Mesendoderm (in vitro differentiated cells): ENCODE data around the gene PRKAR2A.

Source experiments
- DNase-seq: peaks from one replicate; pipeline ENCODE4 v3.0.0; 2013
- H2AK5ac ChIP-seq: 2 replicates; pipeline ENCODE4 v1.6.1; 2013; ENCODE audit warnings: low read length, inconsistent platforms
- H2BK120ac ChIP-seq: 2 replicates; pipeline ENCODE4 v1.6.1; 2013; ENCODE audit warnings: low read depth, mild to moderate bottlenecking, low read length, moderate library complexity, mixed read lengths
- H2BK15ac ChIP-seq: replicated peaks from 2 replicates; pipeline ENCODE4 v1.6.1; 2013; ENCODE audit warnings: low read depth, mild to moderate bottlenecking, moderate library complexity
- H2BK5ac ChIP-seq: 2 replicates; pipeline ENCODE4 v1.6.1; 2013; ENCODE audit warnings: low read length, inconsistent platforms
- H3K18ac ChIP-seq: 2 replicates; pipeline ENCODE4 v1.6.1; 2013; ENCODE audit warnings: mild to moderate bottlenecking, low read length, mixed read lengths
- H3K23ac ChIP-seq: one replicate; pipeline ENCODE4 v1.6.1; 2013; ENCODE audit warnings: low read length
- H3K27ac ChIP-seq: 2 replicates; pipeline ENCODE4 v1.5.1; 2013; ENCODE audit warnings: low read depth, mild to moderate bottlenecking, inconsistent platforms, low read length, moderate library complexity
- H3K27me3 ChIP-seq: 2 replicates; pipeline ENCODE4 v1.6.1; 2013; ENCODE audit warnings: low read length, control low read depth, mild to moderate bottlenecking, inconsistent platforms; ENCODE audit not compliant: insufficient read depth, poor library complexity
- H3K36me3 ChIP-seq: 2 replicates; pipeline ENCODE4 v1.6.1; 2013; ENCODE audit warnings: low read length, inconsistent platforms; ENCODE audit not compliant: control insufficient read depth, insufficient read depth
- H3K4ac ChIP-seq: one replicate; pipeline ENCODE4 v1.6.1; 2013; ENCODE audit warnings: low read depth, mild to moderate bottlenecking, low read length, moderate library complexity
- H3K4me1 ChIP-seq: 2 replicates; pipeline ENCODE4 v1.6.1; 2013; ENCODE audit warnings: low read depth, low read length, inconsistent platforms; ENCODE audit not compliant: control insufficient read depth
- H3K4me2 ChIP-seq: 2 replicates; pipeline ENCODE4 v1.6.1; 2013; ENCODE audit warnings: low read length
- H3K4me3 ChIP-seq: 2 replicates; pipeline ENCODE4 v1.5.1; 2013; ENCODE audit warnings: mild to moderate bottlenecking, low read length
- H3K56ac ChIP-seq: one replicate; pipeline ENCODE4 v1.6.1; 2013; ENCODE audit warnings: low read length
- H3K79me1 ChIP-seq: 2 replicates; pipeline ENCODE4 v1.6.1; 2013; ENCODE audit warnings: low read length, inconsistent platforms
- H3K79me2 ChIP-seq: 2 replicates; pipeline ENCODE4 v1.6.1; 2013; ENCODE audit warnings: mild to moderate bottlenecking, low read length; ENCODE audit not compliant: control insufficient read depth, insufficient read depth
- H3K9ac ChIP-seq: 2 replicates; pipeline ENCODE4 v1.6.1; 2013; ENCODE audit warnings: low read length, inconsistent platforms
- H4K5ac ChIP-seq: one replicate; pipeline ENCODE4 v1.6.1; 2013; ENCODE audit warnings: low read length
- H4K8ac ChIP-seq: one replicate; pipeline ENCODE4 v1.6.1; 2013; ENCODE audit warnings: low read depth, mild to moderate bottlenecking, control low read depth, low read length, moderate library complexity
- WGBS: extraction: QIAGEN DNeasy Blood & Tissue Kit; methylation state at CpG from one replicate; pipeline ENCODE4 v1.1.7; 2013; ENCODE audit warnings: low lambda C conversion rate, missing lambda C conversion rate; ENCODE audit not compliant: insufficient coverage; ENCODE audit errors: extremely low coverage; 5-methylcytosine and 5-hydroxymethylcytosine counted together

Gene PRKAR2A

DNA sequence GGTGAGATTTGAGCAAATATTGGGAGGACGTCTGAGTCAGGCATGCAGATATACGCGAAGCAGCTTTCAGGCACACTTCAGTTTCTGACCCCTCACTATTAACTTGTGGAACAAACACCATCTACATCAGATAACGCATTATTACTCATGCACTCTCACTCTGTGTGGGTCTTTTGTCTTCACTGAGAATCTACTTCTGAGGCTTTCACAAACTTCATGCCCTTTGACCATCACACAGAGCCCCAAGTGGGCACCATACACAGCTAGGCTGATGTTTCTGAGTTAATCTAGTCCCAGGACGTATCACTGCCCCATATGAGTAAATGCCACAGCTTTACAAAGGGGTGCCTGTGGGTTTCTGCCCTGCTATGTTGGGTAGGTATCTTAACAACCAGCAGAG lies 91.0 kb downstream of the PRKAR2A start:
- Histone ChIP-seq H3K56ac (no peak overlapping the region), H3K4ac (no peak overlapping the region), H3K4me1 (no peaks in the 10 kb centered on the region), H4K5ac (no peak overlapping the region), H3K4me2 (no peak overlapping the region), H3K27me3 (no peaks in the 10 kb centered on the region), H3K23ac (no peak overlapping the region), H4K8ac (no peak overlapping the region), H3K18ac (no peak overlapping the region), H3K4me3 (no peak overlapping the region), H2AK5ac (no peak overlapping the region), H3K27ac (no peak overlapping the region), H3K79me2 (no peaks in the 10 kb centered on the region), H3K79me1 (no peaks in the 10 kb centered on the region), H3K9ac (no peak overlapping the region), H3K36me3 (no peaks in the 10 kb centered on the region), H2BK120ac (no peak overlapping the region), H2BK5ac (no peak overlapping the region), H2BK15ac (no peak overlapping the region)
- no CpG with 5 or more reads among the region's 5 CpGs for WGBS
- DNase-seq = no peak

DNA sequence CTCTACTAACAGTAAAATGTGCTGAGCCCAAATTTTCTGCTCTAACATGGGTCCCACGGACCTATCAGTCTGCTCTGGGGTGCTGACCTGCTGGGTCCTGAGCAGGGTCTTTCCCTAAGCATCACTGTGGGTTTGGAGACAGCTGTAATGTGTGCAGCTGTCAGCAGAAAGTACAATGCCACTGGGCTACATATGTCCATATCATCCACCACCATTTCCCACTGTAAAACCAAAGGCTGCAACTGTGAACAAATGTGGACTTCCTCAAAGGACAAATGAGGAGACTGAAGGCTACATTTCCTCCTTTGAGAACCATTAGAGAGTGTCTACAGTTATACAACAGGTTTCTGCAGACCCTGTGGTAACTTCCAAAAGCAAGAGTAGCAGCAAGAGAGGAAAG lies 96.8 kb downstream of the PRKAR2A start:
- no peaks in the 10 kb centered on the region for H3K4me1 ChIP-seq
- peaks cover 2% of the 10 kb centered on the region for H3K36me3 ChIP-seq
- no peaks in the 10 kb centered on the region for H3K27me3 ChIP-seq
- no peak for DNase-seq
- no peak overlapping the region for H3K4me3 ChIP-seq
- no peak overlapping the region for H4K8ac ChIP-seq
- H3K79me2 ChIP-seq = no peaks in the 10 kb centered on the region
- H3K23ac ChIP-seq = no peak overlapping the region
- no peak overlapping the region for H3K18ac ChIP-seq
- no peak overlapping the region for H4K5ac ChIP-seq
- H2BK5ac ChIP-seq = no peak overlapping the region
- H3K27ac ChIP-seq = no peak overlapping the region
- H3K9ac ChIP-seq = no peak overlapping the region
- H2AK5ac ChIP-seq = no peak overlapping the region
- no peak overlapping the region for H3K4me2 ChIP-seq
- H2BK15ac ChIP-seq = no peak overlapping the region
- no peaks in the 10 kb centered on the region for H3K79me1 ChIP-seq
- no CpG with 5 or more reads among the region's 1 CpG for WGBS
- no peak overlapping the region for H3K56ac ChIP-seq
- no peak overlapping the region for H2BK120ac ChIP-seq
- no peak overlapping the region for H3K4ac ChIP-seq

DNA sequence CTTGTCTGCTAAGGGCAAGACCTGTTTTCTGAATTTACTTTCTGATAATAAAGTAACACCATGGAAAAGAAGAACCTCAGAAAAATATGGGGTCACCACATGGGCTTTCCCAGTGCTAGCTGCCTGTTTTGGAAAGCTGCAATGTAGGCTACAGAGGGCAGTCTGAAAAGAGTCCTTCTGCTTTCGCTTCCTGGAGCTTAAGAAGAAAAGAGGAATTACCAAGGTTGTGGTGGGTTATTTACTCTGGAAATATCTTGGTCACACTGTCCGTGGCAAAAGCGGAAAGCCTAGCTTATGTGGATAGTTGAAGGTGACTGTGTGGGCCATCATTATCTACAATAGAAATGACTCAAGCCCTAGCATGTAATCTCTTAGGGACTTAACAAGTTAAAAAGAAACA lies 98.9 kb downstream of the PRKAR2A start:
- no peak overlapping the region for H4K8ac ChIP-seq
- H3K23ac ChIP-seq = no peak overlapping the region
- H2BK15ac ChIP-seq = no peak overlapping the region
- H4K5ac ChIP-seq = no peak overlapping the region
- no peak overlapping the region for H3K9ac ChIP-seq
- no CpG with 5 or more reads among the region's 3 CpGs for WGBS
- peaks cover 2% of the 10 kb centered on the region for H3K36me3 ChIP-seq
- H2BK5ac ChIP-seq = no peak overlapping the region
- no peaks in the 10 kb centered on the region for H3K79me1 ChIP-seq
- no peak overlapping the region for H3K4ac ChIP-seq
- H3K4me1 ChIP-seq = no peaks in the 10 kb centered on the region
- H2AK5ac ChIP-seq = no peak overlapping the region
- no peak overlapping the region for H3K18ac ChIP-seq
- no peak overlapping the region for H3K4me3 ChIP-seq
- no peak overlapping the region for H3K56ac ChIP-seq
- no peak overlapping the region for H3K4me2 ChIP-seq
- no peaks in the 10 kb centered on the region for H3K79me2 ChIP-seq
- no peak overlapping the region for H2BK120ac ChIP-seq
- no peak overlapping the region for H3K27ac ChIP-seq
- no peaks in the 10 kb centered on the region for H3K27me3 ChIP-seq
- no peak for DNase-seq

DNA sequence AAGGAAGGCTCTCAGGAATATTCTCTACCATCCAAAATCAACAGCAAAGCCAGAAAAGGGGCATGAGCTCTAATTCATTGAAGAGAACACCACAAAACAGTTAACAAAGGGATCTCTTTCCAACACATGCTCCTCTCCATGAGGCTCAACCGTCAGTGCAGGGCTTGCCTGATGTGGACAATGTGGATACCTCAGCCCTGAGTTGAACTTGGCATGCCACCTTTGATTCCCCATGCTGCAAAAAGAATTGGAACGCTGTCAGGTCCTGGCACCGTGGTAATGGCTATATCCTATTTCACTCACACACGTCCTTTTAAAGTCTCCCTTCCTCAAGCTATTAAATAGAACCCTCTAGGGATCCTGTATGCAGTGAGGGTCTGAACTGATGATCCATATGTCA lies 100.0 kb downstream of the PRKAR2A start:
- H3K27ac ChIP-seq = no peak overlapping the region
- H3K79me2 ChIP-seq = no peaks in the 10 kb centered on the region
- H3K18ac ChIP-seq = no peak overlapping the region
- peaks cover 2% of the 10 kb centered on the region for H3K36me3 ChIP-seq
- no peak overlapping the region for H4K5ac ChIP-seq
- WGBS = no CpG with 5 or more reads among the region's 4 CpGs
- H3K23ac ChIP-seq = no peak overlapping the region
- H3K56ac ChIP-seq = no peak overlapping the region
- H3K4me3 ChIP-seq = no peak overlapping the region
- H2AK5ac ChIP-seq = no peak overlapping the region
- no peak overlapping the region for H4K8ac ChIP-seq
- no peaks in the 10 kb centered on the region for H3K27me3 ChIP-seq
- no peak overlapping the region for H2BK15ac ChIP-seq
- no peak overlapping the region for H3K4me2 ChIP-seq
- H3K79me1 ChIP-seq = no peaks in the 10 kb centered on the region
- H3K9ac ChIP-seq = no peak overlapping the region
- H3K4me1 ChIP-seq = no peaks in the 10 kb centered on the region
- no peak overlapping the region for H2BK5ac ChIP-seq
- no peak for DNase-seq
- H2BK120ac ChIP-seq = no peak overlapping the region
- H3K4ac ChIP-seq = no peak overlapping the region

DNA sequence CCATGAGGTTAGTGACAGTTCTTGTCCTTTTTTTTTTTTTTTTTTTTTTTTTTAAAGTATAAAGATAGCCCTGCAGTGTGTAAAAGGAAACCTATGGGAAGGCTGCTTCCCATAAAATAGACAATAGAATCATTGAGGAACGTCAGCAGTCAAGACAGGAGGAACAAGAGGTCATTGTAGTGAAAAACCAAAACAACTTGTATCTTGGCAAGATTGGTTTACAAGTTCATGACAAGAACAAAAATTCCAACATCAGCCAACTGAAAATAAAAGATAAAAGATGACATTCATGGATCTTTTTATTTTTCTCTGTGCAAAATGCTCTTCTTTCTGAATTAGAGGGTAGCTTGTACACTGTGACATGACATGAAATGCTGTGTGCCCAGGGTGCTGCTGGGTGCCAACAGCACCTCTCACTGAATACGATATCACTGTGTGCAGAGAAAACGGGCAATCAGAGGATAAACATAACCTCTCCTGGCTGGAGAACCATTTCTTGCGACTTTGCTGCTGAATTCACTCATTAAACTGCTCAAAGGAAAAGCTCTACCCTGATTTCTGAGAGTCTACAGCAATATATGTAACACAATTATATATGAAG lies 100.6 kb downstream of the PRKAR2A start:
- Histone ChIP-seq H3K4me3 (no peak overlapping the region), H3K79me1 (no peaks in the 10 kb centered on the region), H3K4me2 (no peak overlapping the region), H3K27ac (no peak overlapping the region), H3K79me2 (no peaks in the 10 kb centered on the region), H2BK120ac (no peak overlapping the region), H3K9ac (no peak overlapping the region), H2AK5ac (no peak overlapping the region), H3K23ac (no peak overlapping the region), H3K36me3 (peaks cover 2% of the 10 kb centered on the region), H4K8ac (no peak overlapping the region), H4K5ac (no peak overlapping the region), H2BK5ac (no peak overlapping the region), H3K18ac (no peak overlapping the region), H3K4me1 (no peaks in the 10 kb centered on the region), H3K27me3 (no peaks in the 10 kb centered on the region), H2BK15ac (no peak overlapping the region), H3K56ac (no peak overlapping the region), H3K4ac (no peak overlapping the region)
- DNase-seq = no peak
- WGBS = no CpG with 5 or more reads among the region's 4 CpGs

DNA sequence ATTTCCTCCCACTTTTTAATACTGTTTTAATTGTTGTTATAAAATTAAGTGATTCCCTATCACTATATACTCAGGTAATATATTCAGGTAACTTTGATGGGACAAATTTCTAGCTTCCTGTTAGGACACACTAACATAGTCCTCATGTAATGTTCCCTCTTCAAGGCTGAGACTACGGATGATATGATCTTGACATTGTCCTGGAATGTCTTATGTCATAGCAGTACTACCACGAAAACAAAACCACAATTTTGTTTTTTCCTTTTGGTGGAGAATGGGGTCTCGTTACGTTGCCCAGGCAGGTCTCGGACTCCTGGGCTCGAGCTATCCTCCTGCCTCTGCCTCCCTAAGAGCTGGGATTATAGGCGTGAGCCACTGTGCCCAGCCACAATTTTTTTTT lies 103.9 kb downstream of the PRKAR2A start:
- Histone ChIP-seq H3K4ac (no peak overlapping the region), H3K36me3 (no peaks in the 10 kb centered on the region), H4K5ac (no peak overlapping the region), H3K18ac (no peak overlapping the region), H3K9ac (no peak overlapping the region), H2BK5ac (no peak overlapping the region), H3K4me3 (no peak overlapping the region), H3K4me2 (no peak overlapping the region), H3K27me3 (no peaks in the 10 kb centered on the region), H2BK120ac (no peak overlapping the region), H2BK15ac (no peak overlapping the region), H3K79me1 (no peaks in the 10 kb centered on the region), H3K23ac (no peak overlapping the region), H3K4me1 (no peaks in the 10 kb centered on the region), H2AK5ac (no peak overlapping the region), H3K27ac (no peak overlapping the region), H3K56ac (no peak overlapping the region), H3K79me2 (no peaks in the 10 kb centered on the region), H4K8ac (no peak overlapping the region)
- WGBS = no CpG with 5 or more reads among the region's 7 CpGs
- DNase-seq = no peak
